RWPE1 (cell line): Measurements from ENCODE around the gene CXCL16.

ENCODE experiments used
- CTCF ChIA-PET: fragments of 350-600 bp; sonication (Branson Sonifier 250); formaldehyde crosslinking; extraction: SDS; loops from one replicate; lab custom pipeline; 2021; lab: Yijun Ruan, JAX
- POLR2A ChIA-PET: fragments of 400-600 bp; formaldehyde crosslinking; extraction: SDS; loops from one replicate; lab custom pipeline; 2020; ENCODE audit warnings: antibody characterized with exemption; ENCODE audit not compliant: low non-redundant PET; lab: Yijun Ruan, JAX
- DNase-seq: peaks from one replicate; pipeline ENCODE4 v3.0.0; 2012; ENCODE audit warnings: low spot score
- H3K27ac ChIP-seq: fragments of 450-650 bp; 2 replicates; pipeline ENCODE4 v1.5.1; 2017
- CTCF ChIP-seq: fragments of 450-650 bp; conservative IDR thresholded peaks from 2 replicates; pipeline ENCODE4 v1.5.1; 2017; ENCODE audit warnings: low read depth, mild to moderate bottlenecking

The CXCL16 gene

GRCh38 chr17:4739122-4740024 is at the start of gene CXCL16, which contains the start of gene ZMYND15:
Gene CXCL16, minus strand, starts transcription at chr17:4739928. Its CDS starts 589 bp downstream, at chr17:4739339.
Gene ZMYND15, plus strand, starts transcription at chr17:4739833. Its CDS starts 716 bp downstream, at chr17:4740549.
- TF ChIP-seq CTCF: no peak
- no peak within 1 kb of the TSS for H3K27ac ChIP-seq
- DNase-seq: peak; percentile 72
- POLR2A ChIA-PET: no interaction called here
- CTCF ChIA-PET: interaction anchor here (0.7 to 1.1 kb wide), 4 partner anchors 25 to 55 kb away, joined by 3 to 4 read pairs (median 3); partner anchors contain the start of gene ARRB2

GRCh38 chr17:4788807-4789700 is 49.3 kb upstream of the CXCL16 start, which contains the start of gene GLTPD2:
Gene GLTPD2, plus strand, starts transcription at chr17:4788964. Its CDS starts 48 bp downstream, at chr17:4789012.
- ChIA-PET CTCF (interaction anchor here (0.5 to 2.2 kb wide), 27 partner anchors 10 to 604 kb away, joined by 3 to 19 read pairs (median 4); partner anchors contain the start of genes ARRB2, CHRNE, MED11 and PLD2), POLR2A (interaction anchor here (0.5 kb wide), 1 partner anchor 23 kb away, joined by 3 read pairs; no protein-coding TSS in a partner anchor)
- H3K27ac ChIP-seq: peak within 1 kb of the TSS; percentile 100
- DNase-seq: peak; percentile 32
- no peak for TF ChIP-seq CTCF

- ChIA-PET POLR2A (interaction anchor here (0.5 kb wide), 1 partner anchor 24 kb away, joined by 3 read pairs; no protein-coding TSS in a partner anchor), CTCF (interaction anchor here (0.5 to 1.1 kb wide), 6 partner anchors 32 to 572 kb away, joined by 3 to 5 read pairs (median 4); no protein-coding TSS in a partner anchor)
- DNase-seq: no peak
- TF ChIP-seq CTCF: no peak
- H3K27ac ChIP-seq: peak overlapping the region; percentile 100
These were observed 48.6 kb upstream of the CXCL16 start for GRCh38 chr17:4788159-4788806.

GRCh38 chr17:4786516-4786915 is 46.8 kb upstream of the CXCL16 start:
- peak overlapping the region; percentile 28; the same call in 1 of the 2 replicates for H3K27ac ChIP-seq
- CTCF ChIA-PET: interaction anchor here (0.7 to 1.0 kb wide), 4 partner anchors 52 to 117 kb away, joined by 3 to 5 read pairs (median 4); partner anchors contain the start of genes CHRNE and MED11
- POLR2A ChIA-PET: no interaction called here
- TF ChIP-seq CTCF: no peak
- no peak for DNase-seq

GRCh38 chr17:4786106-4786511 is 46.4 kb upstream of the CXCL16 start, which contains the start of gene VMO1:
Gene VMO1, minus strand, starts transcription at chr17:4786364. Its CDS starts 12 bp downstream, at chr17:4786352.
- ChIA-PET CTCF (interaction anchor here (0.7 to 1.0 kb wide), 3 partner anchors 54 to 117 kb away, joined by 3 to 5 read pairs (median 4); partner anchors contain the start of genes CHRNE and MED11), POLR2A (no interaction called here)
- peak within 1 kb of the TSS; percentile 28 for H3K27ac ChIP-seq
- no peak for TF ChIP-seq CTCF
- DNase-seq: no peak
